Activated CD8-positive, alpha-beta memory T cell treated with anti-CD3 and anti-CD28 coated beads, Interleukin-2, amount 50 U/mL, for 24 hours (primary cell): ENCODE data around the gene MRPL32.
A peak's percentile ranks its signal among the peaks of the same experiment; 100 is the strongest.
"Not testable (repeated sequence)": the region's sequence is repeated elsewhere in the genome, so short reads cannot be mapped to it uniquely, and the experiment has no call there.

Experiments
- DNase-seq: peaks from one replicate; pipeline ENCODE4 v3.0.0-alpha.2; 2020; ENCODE audit errors: extremely low read depth

Gene MRPL32

GRCh38 chr7:42931834-42932651 is at the start of gene MRPL32, which contains the start of gene PSMA2:
MRPL32 (plus strand) TSS chr7:42932376; CDS start chr7:42932387, 11 bp downstream.
PSMA2 (minus strand) TSS chr7:42932174; CDS start chr7:42932158, 16 bp downstream.
- peak; percentile 90 for DNase-seq

DNA sequence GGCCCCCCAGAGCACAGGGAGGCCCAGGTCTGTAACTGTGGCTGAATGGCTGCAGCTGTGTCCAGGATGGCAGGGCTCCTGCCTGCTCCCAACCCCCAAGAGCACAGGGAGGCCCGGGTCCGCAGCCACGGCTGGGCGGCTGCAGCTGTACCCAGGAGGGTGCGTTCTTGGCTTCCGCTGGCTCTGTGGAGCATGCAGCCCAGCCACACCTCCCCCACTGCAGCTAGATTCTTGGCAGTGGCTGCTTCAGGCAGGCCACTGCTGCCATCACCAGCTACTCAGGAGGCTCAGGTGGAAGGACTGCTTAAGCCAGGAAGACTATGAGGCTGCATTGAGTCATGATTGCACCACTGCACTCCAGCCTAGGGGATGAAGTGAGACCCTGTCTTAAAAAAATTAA is 48.2 kb upstream of the MRPL32 start:
- DNase-seq = no peak

- DNase-seq = not testable (repeated sequence)
These were observed 47.0 kb upstream of the MRPL32 start for GRCh38 chr7:42885183-42885582.

DNA sequence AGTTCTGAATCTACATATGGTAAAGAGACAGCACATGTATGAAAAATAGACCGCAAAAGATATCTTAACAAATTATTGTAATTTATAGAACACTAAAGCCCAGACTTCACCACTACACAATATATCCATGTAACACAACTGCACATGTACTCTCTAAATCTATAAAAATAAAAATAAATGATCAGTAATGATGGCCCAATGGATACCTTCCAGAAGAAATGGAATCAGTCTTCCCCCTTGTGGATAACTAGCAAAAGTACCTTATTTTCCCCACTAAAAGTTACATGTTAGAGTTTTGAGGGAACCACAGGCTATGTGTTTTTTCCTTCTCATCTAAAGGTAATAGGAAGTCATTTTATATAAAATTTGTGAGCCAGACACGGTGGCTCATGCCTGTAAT is 46.0 kb upstream of the MRPL32 start:
- no peak for DNase-seq

GRCh38 chr7:42886893-42887505 is 45.2 kb upstream of the MRPL32 start:
- DNase-seq = no peak

DNA sequence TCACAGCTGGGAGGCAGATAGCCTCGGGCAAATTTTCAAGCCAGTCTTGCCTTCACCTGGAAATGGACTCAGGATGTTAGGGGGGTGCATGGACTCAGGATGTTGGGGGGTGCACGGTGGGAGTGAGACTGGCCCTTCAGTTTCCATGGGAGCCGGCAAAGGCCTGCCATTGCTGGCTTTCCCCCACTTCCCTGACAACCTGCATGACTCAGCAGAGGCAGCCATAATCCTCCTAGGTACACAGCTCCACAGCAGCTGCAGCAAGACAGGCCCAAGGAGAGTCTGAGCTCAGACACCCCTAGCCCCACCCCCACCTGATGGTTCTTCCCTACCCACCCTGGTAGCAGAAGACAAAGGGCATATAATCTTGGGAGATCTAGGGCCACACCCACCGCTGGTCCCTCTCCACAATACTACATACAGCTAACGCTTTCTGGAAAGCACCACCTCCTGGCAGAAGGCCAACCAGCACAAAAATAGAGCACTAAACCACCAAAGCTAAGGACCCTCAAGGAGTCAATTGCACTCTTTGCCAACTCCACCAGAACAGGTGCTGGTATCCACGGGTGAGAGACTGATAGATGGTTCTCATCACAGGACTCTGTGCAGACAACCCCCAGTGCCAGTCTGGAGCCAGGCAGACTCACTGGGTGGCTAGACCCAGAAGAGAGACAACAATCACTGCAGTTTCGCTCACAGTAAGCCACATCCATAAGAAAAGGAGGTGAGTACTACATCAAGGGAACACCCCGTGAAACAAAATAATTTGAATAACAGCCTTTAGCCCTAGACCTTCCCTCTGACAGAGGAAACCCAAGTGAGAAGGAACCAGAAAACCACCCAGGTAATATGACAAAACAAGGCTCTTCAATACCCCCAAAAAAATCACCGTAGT is 38.6 kb upstream of the MRPL32 start:
- no peak for DNase-seq

DNA sequence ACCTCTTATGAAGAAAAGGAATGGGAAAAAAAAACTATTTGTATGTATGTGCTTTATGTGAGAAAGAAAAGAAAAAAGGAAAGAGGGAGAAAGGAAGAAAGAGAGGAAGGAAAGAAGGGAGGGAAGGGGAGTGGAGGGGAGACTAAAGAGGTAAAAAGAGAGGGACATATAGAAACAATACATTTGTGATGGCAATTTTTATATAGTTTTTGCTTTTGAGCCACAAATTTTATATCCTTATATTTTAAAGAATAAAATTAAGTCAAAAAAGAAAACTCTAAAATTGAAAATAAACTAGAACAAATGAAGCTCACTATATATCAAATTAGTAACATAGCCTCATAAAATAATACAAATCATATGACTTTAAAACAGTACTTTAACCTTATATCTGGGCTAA is 31.3 kb upstream of the MRPL32 start:
- DNase-seq = no peak

DNA sequence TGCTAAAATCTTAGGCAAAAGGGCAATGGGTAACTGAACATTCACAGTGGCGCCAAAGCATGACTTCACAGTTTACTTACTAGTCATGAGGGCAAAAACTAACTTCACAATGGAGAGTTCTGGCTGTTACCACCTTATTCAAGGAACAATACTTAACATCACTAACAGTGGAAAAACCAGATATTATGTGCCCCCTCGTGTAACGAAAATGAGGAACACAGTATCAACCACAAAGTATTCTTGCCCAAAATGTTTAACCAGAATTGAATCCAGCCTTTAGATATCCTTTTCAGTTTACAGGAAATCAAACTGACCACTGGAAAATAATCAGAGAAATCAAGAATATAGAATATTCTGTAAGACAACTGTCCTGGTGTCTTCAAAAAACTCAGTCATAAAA is 29.8 kb upstream of the MRPL32 start:
- no peak for DNase-seq

- DNase-seq = no peak
These were observed 26.0 kb upstream of the MRPL32 start for GRCh38 chr7:42906181-42906580.

DNA sequence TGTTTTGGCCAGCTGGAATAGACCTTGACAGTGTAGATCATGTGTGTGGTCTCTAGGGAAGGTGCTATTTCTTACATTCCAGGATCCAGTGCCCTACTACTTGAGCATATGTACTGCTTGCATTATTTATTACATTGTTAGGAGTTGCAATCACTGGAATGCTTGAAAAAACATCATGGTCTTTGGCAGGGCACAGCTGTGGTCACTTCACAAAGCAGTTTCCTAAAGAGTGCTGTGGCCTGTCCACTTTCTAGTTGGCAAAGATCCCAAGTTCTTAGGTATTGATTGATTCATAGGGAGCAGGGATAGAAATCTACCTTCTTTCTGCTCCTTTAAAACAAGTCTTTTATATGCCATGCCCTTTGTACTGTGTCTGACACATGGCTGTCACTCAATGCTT is 24.9 kb upstream of the MRPL32 start:
- DNase-seq = no peak

- no peak for DNase-seq
These were observed 21.9 kb upstream of the MRPL32 start for GRCh38 chr7:42910306-42910705.

GRCh38 chr7:42911454-42912447 is 20.4 kb upstream of the MRPL32 start, which contains the start of gene C7orf25:
C7orf25 (minus strand) TSS chr7:42912070; CDS start chr7:42910900, 1,170 bp downstream.
- DNase-seq = peak; percentile 88

DNA sequence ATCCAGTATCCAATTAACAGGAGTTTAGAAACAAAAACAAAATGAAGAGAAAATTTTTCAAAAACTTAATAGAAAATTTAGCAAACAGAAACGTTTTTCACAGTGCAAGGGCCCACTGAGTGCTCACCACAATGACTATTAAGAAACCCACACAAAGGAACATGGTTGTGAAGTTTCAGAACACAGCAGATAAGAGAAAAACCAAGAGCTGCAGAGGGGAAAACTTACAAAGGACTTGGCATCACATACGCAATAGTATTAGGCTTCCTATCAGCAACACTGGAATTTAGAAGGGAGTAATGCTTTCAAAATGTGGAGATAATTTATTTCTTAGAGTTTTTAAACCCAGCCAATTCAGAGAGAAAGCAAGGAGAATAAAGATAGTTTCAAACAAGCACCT is 18.6 kb upstream of the MRPL32 start:
- DNase-seq = no peak

DNA sequence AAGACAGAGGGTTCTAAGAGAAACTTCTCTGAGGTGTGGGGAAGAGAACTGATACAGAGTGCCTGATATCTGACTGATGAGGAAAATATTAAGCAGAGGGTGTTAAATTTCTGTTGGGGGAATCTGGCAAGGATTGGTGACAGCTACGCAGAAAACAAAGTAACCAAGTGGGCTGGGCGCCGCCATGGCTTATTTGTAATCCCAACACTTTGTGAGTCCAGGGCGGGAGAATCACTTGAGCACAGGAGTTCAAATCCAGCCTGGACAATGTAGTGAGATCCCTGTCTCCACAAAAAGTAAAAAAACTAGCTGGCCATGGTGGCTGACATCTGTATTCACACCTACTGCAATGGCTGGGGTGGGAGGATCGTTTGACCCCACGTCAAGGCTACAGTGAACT is 18.2 kb upstream of the MRPL32 start:
- DNase-seq = no peak

DNA sequence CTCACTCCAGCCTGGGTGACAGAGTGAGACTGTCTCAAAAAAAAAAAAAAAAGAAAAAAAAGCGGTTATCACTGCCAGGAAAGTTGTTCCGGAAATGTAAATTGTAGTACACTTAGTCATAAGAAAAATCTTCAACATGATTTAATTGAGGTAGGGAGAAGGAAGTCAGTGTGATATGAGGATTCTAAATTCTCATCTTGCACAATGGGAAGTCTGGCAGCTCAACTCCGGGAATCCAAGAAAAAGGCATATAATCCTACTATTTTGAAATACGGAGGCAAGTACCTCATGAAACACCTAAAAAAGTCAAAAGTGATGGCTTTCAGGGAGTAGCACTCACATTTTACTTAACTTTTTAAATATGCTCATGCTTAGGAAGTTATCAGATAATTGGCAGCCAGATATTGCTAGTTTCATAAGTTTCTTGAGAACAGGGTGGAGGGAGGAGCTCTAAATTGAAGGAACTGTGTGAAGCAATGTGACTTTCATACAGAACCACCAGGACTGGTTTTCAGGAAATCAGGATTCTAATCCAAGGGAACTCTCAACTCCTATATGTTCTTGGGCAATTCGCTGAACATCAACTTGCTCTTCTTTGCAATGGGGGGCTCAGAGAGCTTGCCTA is 17.6 kb upstream of the MRPL32 start:
- no peak for DNase-seq

DNA sequence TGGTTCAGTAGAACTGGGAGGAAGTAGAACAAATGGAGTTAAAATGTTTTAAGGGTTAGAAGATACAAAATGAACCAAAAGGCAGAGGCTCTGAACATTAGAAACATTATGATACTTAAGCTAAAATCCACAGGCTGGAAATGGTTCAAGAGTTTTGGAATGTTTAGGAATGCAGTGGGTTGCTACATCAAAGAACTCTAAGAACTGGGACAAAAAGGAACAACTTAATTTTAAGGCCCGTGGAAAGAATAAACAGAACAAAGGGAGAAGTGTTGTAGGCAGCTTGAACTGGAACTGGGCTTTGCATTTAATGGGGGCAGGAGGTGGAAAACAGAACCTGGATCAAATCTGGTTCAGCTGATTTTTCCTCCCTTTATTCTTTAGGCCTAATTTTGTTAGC is 16.8 kb upstream of the MRPL32 start:
- DNase-seq = no peak

GRCh38 chr7:42922017-42922753 is 10.0 kb upstream of the MRPL32 start:
- no peak for DNase-seq

DNA sequence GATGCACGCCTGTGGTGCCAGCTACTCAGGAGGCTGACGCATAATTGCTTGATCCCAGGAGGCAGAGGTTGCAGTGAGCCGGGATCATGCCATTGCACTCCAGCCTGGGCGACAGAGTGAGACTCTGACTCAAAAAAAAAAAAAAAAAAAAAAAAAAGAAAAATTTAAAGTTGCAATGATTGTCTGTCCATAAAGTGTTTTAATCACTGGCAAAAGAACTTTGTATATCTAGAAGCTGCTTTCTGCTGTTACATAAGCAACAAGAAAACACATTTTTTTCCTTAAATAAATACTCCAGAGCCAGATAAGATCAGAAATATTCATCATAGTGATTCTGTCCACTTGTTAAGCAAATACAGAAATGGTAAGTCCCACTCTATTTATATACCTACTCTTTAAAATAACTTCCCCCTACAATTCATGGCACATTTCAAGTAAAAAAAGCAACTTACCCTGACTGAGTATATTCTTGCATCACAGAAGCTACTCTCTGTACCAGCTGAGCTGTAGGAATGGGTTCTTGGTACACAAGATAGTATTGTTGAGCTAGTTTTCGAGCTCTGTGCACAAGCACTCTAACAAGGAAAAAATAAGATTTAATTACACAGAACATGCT is 7.8 kb upstream of the MRPL32 start:
- DNase-seq = no peak

DNA sequence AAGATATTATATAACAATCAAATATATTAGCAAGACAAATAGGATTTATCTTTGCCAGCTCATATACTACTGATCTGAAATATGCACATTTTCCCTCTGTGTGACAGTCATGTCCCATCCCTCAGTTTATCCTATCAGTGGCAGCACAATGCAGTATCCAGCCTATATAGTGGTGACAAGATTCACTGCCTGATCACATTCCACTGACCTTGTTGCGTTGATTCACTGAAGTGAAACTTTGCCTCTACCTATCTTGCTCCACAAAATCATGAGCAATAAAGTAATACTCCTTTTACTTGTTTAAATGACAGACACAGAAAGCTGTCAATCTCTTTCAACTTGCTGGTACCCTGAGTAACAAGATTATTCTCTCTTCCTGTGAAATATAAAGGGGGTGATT is 6.5 kb upstream of the MRPL32 start:
- DNase-seq = no peak
